GM12872 (cell line): Measurements from ENCODE around the gene KCNAB2.

Source experiments
- TF ChIP-seq, protein P1 (sequence below): IDR thresholded peaks from 3 replicates; pipeline ENCODE4 v1.5.1; 2011; ENCODE audit warnings: low read depth, mild to moderate bottlenecking, low read length, moderate library complexity; ENCODE audit not compliant: insufficient read depth

Gene KCNAB2

DNA sequence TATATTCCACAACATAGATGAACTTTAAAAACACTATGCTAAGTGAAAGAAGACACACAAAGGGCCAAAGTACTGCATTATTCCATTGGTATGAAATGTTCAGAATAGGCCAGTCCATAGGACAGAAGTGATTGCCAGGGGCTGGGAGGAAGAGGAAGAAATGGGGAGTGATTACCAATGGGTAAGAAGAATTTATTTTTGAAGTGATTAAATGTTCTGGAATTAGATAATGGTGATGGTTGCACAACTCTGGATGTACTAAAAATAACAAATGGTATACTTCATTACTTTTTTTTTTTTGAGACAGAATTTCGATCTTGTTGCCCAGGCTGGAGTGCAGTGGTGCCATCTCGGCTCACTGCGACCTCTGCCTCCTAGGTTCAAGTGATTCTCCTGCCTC is 72.7 kb downstream of the KCNAB2 start:
- TF ChIP-seq, protein P1, sequence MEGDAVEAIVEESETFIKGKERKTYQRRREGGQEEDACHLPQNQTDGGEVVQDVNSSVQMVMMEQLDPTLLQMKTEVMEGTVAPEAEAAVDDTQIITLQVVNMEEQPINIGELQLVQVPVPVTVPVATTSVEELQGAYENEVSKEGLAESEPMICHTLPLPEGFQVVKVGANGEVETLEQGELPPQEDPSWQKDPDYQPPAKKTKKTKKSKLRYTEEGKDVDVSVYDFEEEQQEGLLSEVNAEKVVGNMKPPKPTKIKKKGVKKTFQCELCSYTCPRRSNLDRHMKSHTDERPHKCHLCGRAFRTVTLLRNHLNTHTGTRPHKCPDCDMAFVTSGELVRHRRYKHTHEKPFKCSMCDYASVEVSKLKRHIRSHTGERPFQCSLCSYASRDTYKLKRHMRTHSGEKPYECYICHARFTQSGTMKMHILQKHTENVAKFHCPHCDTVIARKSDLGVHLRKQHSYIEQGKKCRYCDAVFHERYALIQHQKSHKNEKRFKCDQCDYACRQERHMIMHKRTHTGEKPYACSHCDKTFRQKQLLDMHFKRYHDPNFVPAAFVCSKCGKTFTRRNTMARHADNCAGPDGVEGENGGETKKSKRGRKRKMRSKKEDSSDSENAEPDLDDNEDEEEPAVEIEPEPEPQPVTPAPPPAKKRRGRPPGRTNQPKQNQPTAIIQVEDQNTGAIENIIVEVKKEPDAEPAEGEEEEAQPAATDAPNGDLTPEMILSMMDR: no peak

GRCh38 chr1:6121021-6121421 is 75.3 kb downstream of the KCNAB2 start:
- TF ChIP-seq, protein P1: no peak

- TF ChIP-seq, protein P1: no peak
Observed at GRCh38 chr1:6121651-6122370, 76.1 kb downstream of the KCNAB2 start.

DNA sequence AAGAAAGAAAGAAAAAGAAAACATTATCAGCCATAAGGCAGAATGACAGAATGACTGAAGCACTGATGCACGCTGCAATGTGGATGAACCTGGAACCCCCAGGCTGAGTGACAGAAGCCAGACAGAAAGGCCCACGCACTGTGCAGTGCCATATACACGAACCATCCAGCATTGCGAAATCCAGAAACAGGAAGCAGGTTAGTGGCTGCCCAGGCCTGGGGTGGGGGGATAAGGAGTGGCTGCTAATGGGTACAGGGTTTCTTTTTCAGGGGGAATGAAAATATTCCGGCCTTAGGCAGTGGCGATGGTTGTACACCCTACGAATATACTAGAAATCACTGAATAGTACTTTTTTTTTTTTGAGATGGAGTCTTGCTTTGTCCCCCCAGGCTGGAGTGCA is 77.4 kb downstream of the KCNAB2 start:
- TF ChIP-seq, protein P1: no peak

- TF ChIP-seq, protein P1: no peak
Observed at GRCh38 chr1:6123816-6124215, 78.1 kb downstream of the KCNAB2 start.

DNA sequence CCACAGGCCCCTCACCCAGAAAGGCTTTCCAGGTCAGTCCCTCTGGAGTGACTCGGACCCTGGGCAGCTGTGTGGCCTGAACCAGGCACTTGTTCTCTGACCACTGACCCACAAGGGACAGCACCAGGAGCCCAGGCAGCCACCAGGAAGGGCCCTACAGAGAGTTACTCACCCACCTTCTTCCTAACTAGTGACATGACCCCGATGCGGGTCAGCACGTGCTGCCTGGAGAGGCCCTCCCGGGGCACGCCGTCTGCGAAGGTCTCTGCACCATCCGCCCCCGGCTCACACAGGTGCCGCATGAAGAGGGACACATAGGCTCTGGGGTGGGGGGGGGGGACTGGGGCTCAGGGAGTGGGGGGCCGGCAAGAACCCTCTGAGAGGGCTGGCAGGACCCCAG is 78.7 kb downstream of the KCNAB2 start:
- TF ChIP-seq, protein P1: no peak

DNA sequence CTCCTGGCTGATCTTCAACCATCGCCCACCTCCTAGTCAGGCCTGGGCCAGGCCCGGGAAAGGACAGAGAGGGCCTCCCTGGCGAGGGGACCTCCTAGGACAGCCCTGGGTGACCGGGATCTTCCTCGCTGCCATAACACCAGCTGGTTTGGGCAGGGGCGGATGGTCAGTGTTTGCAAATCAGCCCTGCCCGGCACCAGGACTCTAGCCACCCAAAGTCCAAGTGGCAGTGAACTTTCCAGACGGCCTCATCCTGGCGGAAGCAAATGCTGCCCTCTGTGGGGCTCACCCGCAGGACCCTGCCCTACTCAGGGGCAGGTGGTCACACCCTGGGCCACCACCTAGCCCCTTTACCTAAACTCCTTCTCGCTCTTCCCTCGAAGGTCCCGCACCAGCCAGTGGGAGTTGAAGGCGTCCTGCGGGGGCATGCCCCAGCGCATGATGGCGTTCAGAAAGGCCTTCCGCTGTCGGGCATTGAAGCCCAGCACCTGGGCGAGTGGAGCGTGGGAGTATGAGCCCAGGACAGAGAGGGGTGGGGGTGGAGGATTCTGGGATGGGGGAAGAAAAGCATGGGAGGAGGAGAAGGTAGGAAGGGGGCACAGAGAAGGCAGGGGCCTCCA is 79.2 kb downstream of the KCNAB2 start:
- TF ChIP-seq, protein P1: no peak
